ENCODE data around the gene DIPK1C.

The DIPK1C gene

GRCh38 chr18:74422541-74422940, 34.6 kb downstream of the DIPK1C start:
- Histone ChIP-seq H2AFZ (ENCODE audit: low read depth) (no peak overlapping the region), H4K20me1 (ENCODE audit: insufficient read depth) (no peaks in the 10 kb centered on the region), H3K9ac (no peak overlapping the region), H3K36me3 (ENCODE audit: insufficient read depth) (no peaks in the 10 kb centered on the region), H3K79me2 (ENCODE audit: insufficient read depth, low read depth) (no peaks in the 10 kb centered on the region), H3K4me2 (no peak overlapping the region), H3K4me1 (ENCODE audit: low read depth, poor library complexity, severe bottlenecking) (no peaks in the 10 kb centered on the region), H3K4me3 (IDR thresholded peaks at IDR 0.05; ENCODE audit: insufficient read depth, low read depth, low read length) (no peak overlapping the region), H3K27ac (no peak overlapping the region), H3K27me3 (ENCODE audit: insufficient read depth, low read depth) (no peaks in the 10 kb centered on the region)
- no peak for TF ChIP-seq CTCF (conservative IDR thresholded peaks at IDR 0.05; ENCODE audit: low read depth, low read length)

GRCh38 chr18:74420926-74421325, 36.2 kb downstream of the DIPK1C start:
- H3K4me1 ChIP-seq (ENCODE audit: low read depth, poor library complexity, severe bottlenecking) = no peaks in the 10 kb centered on the region
- no peak overlapping the region for H3K27ac ChIP-seq
- no peak for TF ChIP-seq CTCF (conservative IDR thresholded peaks at IDR 0.05; ENCODE audit: low read depth, low read length)
- H3K27me3 ChIP-seq (ENCODE audit: insufficient read depth, low read depth) = no peaks in the 10 kb centered on the region
- no peaks in the 10 kb centered on the region for H4K20me1 ChIP-seq (ENCODE audit: insufficient read depth)
- H3K4me2 ChIP-seq = no peak overlapping the region
- no peak overlapping the region for H3K4me3 ChIP-seq (IDR thresholded peaks at IDR 0.05; ENCODE audit: insufficient read depth, low read depth, low read length)
- H2AFZ ChIP-seq (ENCODE audit: low read depth) = no peak overlapping the region
- H3K9ac ChIP-seq = no peak overlapping the region
- no peaks in the 10 kb centered on the region for H3K79me2 ChIP-seq (ENCODE audit: insufficient read depth, low read depth)
- no peaks in the 10 kb centered on the region for H3K36me3 ChIP-seq (ENCODE audit: insufficient read depth)

- Histone ChIP-seq H3K4me3 (IDR thresholded peaks at IDR 0.05; ENCODE audit: insufficient read depth, low read depth, low read length) (no peak overlapping the region), H3K36me3 (ENCODE audit: insufficient read depth) (no peaks in the 10 kb centered on the region), H3K79me2 (ENCODE audit: insufficient read depth, low read depth) (no peaks in the 10 kb centered on the region), H3K27ac (no peak overlapping the region), H4K20me1 (ENCODE audit: insufficient read depth) (no peaks in the 10 kb centered on the region), H3K4me1 (ENCODE audit: low read depth, poor library complexity, severe bottlenecking) (no peaks in the 10 kb centered on the region), H3K9ac (no peak overlapping the region), H2AFZ (ENCODE audit: low read depth) (no peak overlapping the region), H3K4me2 (no peak overlapping the region), H3K27me3 (ENCODE audit: insufficient read depth, low read depth) (no peaks in the 10 kb centered on the region)
- no peak for TF ChIP-seq CTCF (conservative IDR thresholded peaks at IDR 0.05; ENCODE audit: low read depth, low read length)
These were observed 36.6 kb downstream of the DIPK1C start for GRCh38 chr18:74420481-74420880.

GRCh38 chr18:74419761-74420160, 37.3 kb downstream of the DIPK1C start:
- no peak overlapping the region for H3K4me2 ChIP-seq
- H4K20me1 ChIP-seq (ENCODE audit: insufficient read depth) = no peaks in the 10 kb centered on the region
- no peaks in the 10 kb centered on the region for H3K79me2 ChIP-seq (ENCODE audit: insufficient read depth, low read depth)
- no peaks in the 10 kb centered on the region for H3K36me3 ChIP-seq (ENCODE audit: insufficient read depth)
- H3K27ac ChIP-seq = no peak overlapping the region
- no peaks in the 10 kb centered on the region for H3K4me1 ChIP-seq (ENCODE audit: low read depth, poor library complexity, severe bottlenecking)
- H3K27me3 ChIP-seq (ENCODE audit: insufficient read depth, low read depth) = no peaks in the 10 kb centered on the region
- H3K4me3 ChIP-seq (IDR thresholded peaks at IDR 0.05; ENCODE audit: insufficient read depth, low read depth, low read length) = no peak overlapping the region
- no peak overlapping the region for H3K9ac ChIP-seq
- no peak for TF ChIP-seq CTCF (conservative IDR thresholded peaks at IDR 0.05; ENCODE audit: low read depth, low read length)
- no peak overlapping the region for H2AFZ ChIP-seq (ENCODE audit: low read depth)

- Histone ChIP-seq H3K27ac (no peak overlapping the region), H3K27me3 (ENCODE audit: insufficient read depth, low read depth) (no peaks in the 10 kb centered on the region), H3K4me3 (IDR thresholded peaks at IDR 0.05; ENCODE audit: insufficient read depth, low read depth, low read length) (no peak overlapping the region), H3K4me1 (ENCODE audit: low read depth, poor library complexity, severe bottlenecking) (no peaks in the 10 kb centered on the region), H2AFZ (ENCODE audit: low read depth) (no peak overlapping the region), H4K20me1 (ENCODE audit: insufficient read depth) (no peaks in the 10 kb centered on the region), H3K4me2 (no peak overlapping the region), H3K9ac (no peak overlapping the region), H3K79me2 (ENCODE audit: insufficient read depth, low read depth) (no peaks in the 10 kb centered on the region), H3K36me3 (ENCODE audit: insufficient read depth) (no peaks in the 10 kb centered on the region)
- TF ChIP-seq CTCF (conservative IDR thresholded peaks at IDR 0.05; ENCODE audit: low read depth, low read length) = no peak
These were observed 39.1 kb downstream of the DIPK1C start for GRCh38 chr18:74418023-74418422.
